ENCODE data around the gene SPTLC2. TPM values are rescaled to one million over a fixed set of nuclear protein-coding genes. Genes with fewer than 3 reads are reported as not detected.

SPTLC2 gene
- total RNA-seq, 1 experiment from 2014 or later: 44.7 TPM

DNA sequence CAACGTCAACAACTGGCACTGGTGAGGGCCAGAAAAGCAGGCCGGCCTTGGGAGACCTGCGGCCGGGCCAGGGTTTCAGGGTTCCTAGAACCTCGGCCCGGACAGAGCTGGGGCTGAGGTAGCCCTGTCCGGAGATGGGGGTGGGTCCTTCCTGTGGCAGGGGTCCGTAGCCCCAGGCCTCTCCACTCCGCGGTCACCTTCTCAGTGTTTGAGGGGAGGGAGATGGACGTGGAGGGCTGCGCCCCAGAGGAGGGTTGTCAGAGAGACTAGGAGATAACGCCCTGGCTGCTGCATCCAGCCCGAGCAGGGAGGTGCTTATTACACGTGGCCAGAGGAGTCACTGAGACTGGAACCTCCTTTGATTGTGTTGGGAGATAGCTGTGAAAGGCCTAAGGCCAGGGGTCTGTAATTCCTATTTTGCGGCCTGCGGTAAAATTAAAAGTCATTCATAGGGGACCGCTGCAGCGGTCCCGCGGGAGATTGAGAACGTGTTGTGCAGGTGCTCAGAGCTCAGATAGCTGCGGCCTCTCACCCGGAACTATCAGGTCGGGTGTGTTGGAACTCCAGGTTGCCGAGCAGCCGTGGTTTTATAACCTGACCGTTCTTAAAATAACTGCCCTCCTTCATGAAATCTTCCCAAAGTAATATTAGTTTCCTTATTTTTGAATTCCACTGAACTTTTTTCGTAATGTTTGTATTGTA is 158.0 kb downstream of the SPTLC2 start:
- H2AFZ ChIP-seq (ENCODE audit: low read depth, low read length, poor library complexity, severe bottlenecking): no peak overlapping the region
- H3K79me2 ChIP-seq (ENCODE audit: insufficient read depth, low read length): peaks cover 60% of the 10 kb centered on the region
- intact Hi-C loops (cut with micrococcal nuclease): loop anchor here (2.0 to 10.0 kb wide), 7 partner anchors 81 to 356 kb away; partner anchors contain the start of genes GSTZ1, POMT2, SAMD15 and TMED8
- POLR2A ChIA-PET: interaction anchor here (1.1 kb wide), 1 partner anchor 137 kb away, joined by 3 read pairs; the partner anchor contains the start of genes GSTZ1 and POMT2
- H3K9me2 ChIP-seq (ENCODE audit: insufficient read depth): no peaks in the 10 kb centered on the region
- RAD21 ChIA-PET (ENCODE audit: low non-redundant PET in 1 of 2, low total read pairs in 2 of 2, uncharacterized antibody in 2 of 2, unreplicated experiment in 2 of 2): interaction anchor here in 1 of 2 experiments (1.5 kb wide), 1 partner anchor 359 kb away, joined by 4 read pairs; no protein-coding TSS in a partner anchor
- peaks cover 12% of the 10 kb centered on the region; the same call in 1 of the 2 replicates for H4K20me1 ChIP-seq (ENCODE audit: insufficient read depth)
- H3K27me3 ChIP-seq (ENCODE audit: insufficient read depth, low read length): no peaks in the 10 kb centered on the region
- TF ChIP-seq ZFX (IDR thresholded peaks at IDR 0.05) (peak; percentile 92), SP1 (IDR thresholded peaks at IDR 0.05; ENCODE audit: low read depth) (no peak), MAX (IDR thresholded peaks at IDR 0.05) (peak; percentile 18)
- peaks cover 6 to 15% of the 10 kb centered on the region in 2 experiments for H3K4me1 ChIP-seq (ENCODE audit: control insufficient read depth in 1 of 2, insufficient read depth in 2 of 2, low read length in 2 of 2)
- CTCF ChIA-PET: interaction anchor here (0.6 to 2.3 kb wide), 9 partner anchors 11 to 307 kb away, joined by 3 to 13 read pairs (median 4); no protein-coding TSS in a partner anchor
- peak overlapping the region; percentile 81 for H3K27ac ChIP-seq (ENCODE audit: low read depth, low read length)
- H3K4me2 ChIP-seq (ENCODE audit: low read length): peak overlapping the region; percentile 83
- H3K9ac ChIP-seq (ENCODE audit: low read length): peak overlapping the region; percentile 80
- no peak for DNase-seq (ENCODE audit: low read depth, low spot score)
- ATAC-seq: peak; percentile 14
- no TSS peak for BruUV-seq (replicated peaks)
- peak overlapping the region; percentile 87 to 89 for H3K4me3 ChIP-seq (replicated peaks in 1 of 2; ENCODE audit: low read depth in 1 of 2, low read length in 2 of 2)
- H3K9me3 ChIP-seq (ENCODE audit: control insufficient read depth in 1 of 2, insufficient read depth in 1 of 2, low read depth in 1 of 2, low read length in 2 of 2): no peaks in the 10 kb centered on the region
- H3K36me3 ChIP-seq (ENCODE audit: control insufficient read depth in 1 of 2, insufficient read depth in 2 of 2, low read length in 2 of 2): peaks cover 26 to 34% of the 10 kb centered on the region in 2 experiments

GRCh38 chr14:77457522-77458248 is 158.8 kb downstream of the SPTLC2 start, which contains the start of the genes AHSA1 and VIPAS39:
Gene AHSA1 (plus strand): TSS chr14:77458093. CDS start chr14:77458190, 97 bp downstream.
Gene VIPAS39 (minus strand): TSS chr14:77457601. CDS start chr14:77454102, 3,499 bp downstream.
- Histone ChIP-seq H3K36me3 (ENCODE audit: control insufficient read depth in 1 of 2, insufficient read depth in 2 of 2, low read length in 2 of 2) (peaks cover 26 to 27% of the 10 kb centered on the region in 2 experiments), H3K27ac (ENCODE audit: low read depth, low read length) (peak within 1 kb of the TSS; percentile 81), H3K4me3 (replicated peaks in 1 of 2; ENCODE audit: low read depth in 1 of 2, low read length in 2 of 2) (peak within 1 kb of the TSS; percentile 87 to 89), H2AFZ (ENCODE audit: low read depth, low read length, poor library complexity, severe bottlenecking) (peak within 1 kb of the TSS; percentile 87), H3K27me3 (ENCODE audit: insufficient read depth, low read length) (no peaks in the 10 kb centered on the region), H3K9ac (ENCODE audit: low read length) (peak within 1 kb of the TSS; percentile 80), H4K20me1 (ENCODE audit: insufficient read depth) (peaks cover 12% of the 10 kb centered on the region; the same call in 1 of the 2 replicates), H3K9me3 (ENCODE audit: control insufficient read depth in 1 of 2, insufficient read depth in 1 of 2, low read depth in 1 of 2, low read length in 2 of 2) (no peaks in the 10 kb centered on the region), H3K9me2 (ENCODE audit: insufficient read depth) (no peaks in the 10 kb centered on the region), H3K79me2 (ENCODE audit: insufficient read depth, low read length) (peaks cover 55% of the 10 kb centered on the region), H3K4me2 (ENCODE audit: low read length) (peak within 1 kb of the TSS; percentile 83), H3K4me1 (ENCODE audit: control insufficient read depth in 1 of 2, insufficient read depth in 2 of 2, low read length in 2 of 2) (peaks cover 6 to 15% of the 10 kb centered on the region in 2 experiments)
- ChIA-PET CTCF (interaction anchor here (0.6 kb wide), 1 partner anchor 141 kb away, joined by 3 read pairs; no protein-coding TSS in a partner anchor), POLR2A (interaction anchor here (0.9 to 1.1 kb wide), 3 partner anchors 9 to 137 kb away, joined by 3 to 4 read pairs (median 3); partner anchors contain the start of genes GSTZ1 and POMT2), RAD21 (ENCODE audit: low non-redundant PET in 1 of 2, low total read pairs in 2 of 2, uncharacterized antibody in 2 of 2, unreplicated experiment in 2 of 2) (interaction anchor here in 1 of 2 experiments (0.5 kb wide), 1 partner anchor 334 kb away, joined by 3 read pairs; no protein-coding TSS in a partner anchor)
- ATAC-seq: peak; percentile 93
- DNase-seq (ENCODE audit: low read depth, low spot score): peak; percentile 99
- intact Hi-C loops (cut with micrococcal nuclease): loop anchor here (2.0 to 10.0 kb wide), 7 partner anchors 80 to 357 kb away; partner anchors contain the start of genes GSTZ1, POMT2, SAMD15 and TMED8
- BruUV-seq (replicated peaks): no TSS peak
- TF ChIP-seq CTCF (IDR thresholded peaks at IDR 0.05 in 2 of 3, conservative IDR thresholded peaks at IDR 0.05 in 1 of 3; ENCODE audit: borderline replicate concordance in 1 of 3, insufficient read depth in 1 of 3, low read depth in 2 of 3, low read length in 2 of 3) (0 out of 6 replicates have a peak, but pooled peaks of 1 of the 3 experiments have one; percentile 2), FOSL1 (IDR thresholded peaks at IDR 0.05; ENCODE audit: low read depth) (no peak), EGR1 (IDR thresholded peaks at IDR 0.05; ENCODE audit: low read depth) (peak; percentile 59; the same call in 1 of the 2 replicates), SP1 (IDR thresholded peaks at IDR 0.05; ENCODE audit: low read depth) (peak; percentile 87), YY1 (IDR thresholded peaks at IDR 0.05; ENCODE audit: extremely low read depth, insufficient replicate concordance, low read depth, low read length) (peak; percentile 58), TCF7L2 (IDR thresholded peaks at IDR 0.05; ENCODE audit: borderline replicate concordance, extremely low read depth, insufficient read depth, insufficient read length) (peak; percentile 25), ZFX (IDR thresholded peaks at IDR 0.05) (no peak)
- TF ChIP-seq, protein P1, sequence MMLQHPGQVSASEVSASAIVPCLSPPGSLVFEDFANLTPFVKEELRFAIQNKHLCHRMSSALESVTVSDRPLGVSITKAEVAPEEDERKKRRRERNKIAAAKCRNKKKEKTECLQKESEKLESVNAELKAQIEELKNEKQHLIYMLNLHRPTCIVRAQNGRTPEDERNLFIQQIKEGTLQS (IDR thresholded peaks at IDR 0.05): no peak
